GM19240 (cell line): ENCODE results near the gene OR8B8.
"Not testable (repeated sequence)": the region's sequence is repeated elsewhere in the genome, so short reads cannot be mapped to it uniquely, and the experiment has no call there.

Experiments
- DNase-seq: peaks from one replicate; pipeline ENCODE4 v3.0.0; 2011; ENCODE audit warnings: low spot score; ENCODE audit not compliant: insufficient read length

OR8B8 gene, protein sequence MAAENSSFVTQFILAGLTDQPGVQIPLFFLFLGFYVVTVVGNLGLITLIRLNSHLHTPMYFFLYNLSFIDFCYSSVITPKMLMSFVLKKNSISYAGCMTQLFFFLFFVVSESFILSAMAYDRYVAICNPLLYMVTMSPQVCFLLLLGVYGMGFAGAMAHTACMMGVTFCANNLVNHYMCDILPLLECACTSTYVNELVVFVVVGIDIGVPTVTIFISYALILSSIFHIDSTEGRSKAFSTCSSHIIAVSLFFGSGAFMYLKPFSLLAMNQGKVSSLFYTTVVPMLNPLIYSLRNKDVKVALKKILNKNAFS

DNA sequence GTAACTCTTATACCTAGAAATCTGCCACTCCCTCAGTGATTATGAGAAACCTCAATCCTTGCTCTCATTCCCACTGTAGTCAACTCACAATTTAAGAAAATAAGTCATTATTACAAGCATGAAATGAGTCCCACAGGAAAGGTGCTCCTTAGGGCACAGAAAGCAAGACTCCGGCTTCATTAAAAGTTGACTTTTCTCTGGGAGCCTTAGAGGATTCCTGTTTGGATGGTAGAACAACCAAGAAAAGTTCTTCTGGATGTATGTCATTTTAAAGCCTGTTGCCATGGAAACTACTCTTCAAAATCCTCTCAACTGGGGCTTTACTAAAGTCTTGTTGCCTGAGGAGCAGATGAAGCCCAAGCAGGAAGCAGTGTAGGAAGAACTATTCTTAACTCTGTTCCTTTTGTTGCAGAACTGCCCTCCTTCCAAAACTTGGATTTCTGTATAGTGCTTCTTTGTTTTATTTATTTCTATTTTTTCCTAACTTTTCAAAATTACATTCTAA, at the start of gene OR8B8:
Gene OR8B8, minus strand, starts transcription at position 51 of the 505 bp plus-strand sequence. CDS start 4,611 bp downstream, outside the sequence.
- DNase-seq = no peak

DNA sequence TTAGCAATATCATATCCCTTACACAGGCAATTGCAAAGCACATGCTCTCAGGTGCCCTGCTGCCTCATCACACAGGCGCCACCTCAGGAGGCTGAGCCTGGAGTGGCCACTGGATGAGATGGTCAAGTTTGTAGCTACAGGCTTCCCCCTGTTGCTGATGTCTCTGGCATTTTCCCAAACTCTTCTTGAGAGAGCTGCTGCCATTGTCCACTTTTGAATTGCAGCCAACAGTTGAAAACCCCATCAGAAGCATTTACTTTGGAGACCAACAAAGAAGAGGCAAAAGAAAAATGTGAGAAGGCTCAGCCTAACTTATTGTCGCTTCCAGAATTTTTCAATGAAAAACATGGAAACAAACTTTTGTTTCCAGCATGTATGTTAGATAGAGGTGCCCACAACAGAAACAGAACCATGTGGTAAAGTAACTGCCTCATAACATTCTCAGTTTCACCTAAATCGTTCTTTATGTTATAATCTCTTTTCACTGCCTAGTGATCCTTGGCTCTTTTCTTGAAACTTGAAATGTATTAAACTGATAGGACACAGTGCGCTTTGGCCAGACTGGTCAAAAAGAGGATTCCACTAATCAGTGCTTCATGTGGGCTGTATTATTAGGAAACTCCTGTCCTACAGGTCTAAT, 47.6 kb upstream of the OR8B8 start:
- DNase-seq = no peak

DNA sequence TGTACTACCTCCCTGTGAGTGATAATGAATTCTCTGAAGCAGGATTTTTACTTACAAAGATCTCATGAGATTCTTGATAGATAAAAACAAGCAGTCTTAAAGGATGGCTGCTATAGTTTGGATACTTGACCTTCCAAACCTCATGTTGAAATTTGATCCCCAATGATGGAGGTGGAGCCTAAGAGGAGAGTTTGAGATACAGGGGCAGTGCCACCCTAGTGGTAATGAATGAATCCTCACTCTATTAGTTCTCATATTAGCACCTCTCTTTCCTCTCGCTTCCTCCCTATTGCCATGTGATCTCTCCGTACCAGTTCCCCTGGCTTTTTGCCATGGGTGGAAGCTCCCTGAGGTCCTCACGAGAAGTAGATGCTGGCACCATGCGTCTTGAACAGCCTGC, 37.9 kb upstream of the OR8B8 start:
- DNase-seq = no peak

DNA sequence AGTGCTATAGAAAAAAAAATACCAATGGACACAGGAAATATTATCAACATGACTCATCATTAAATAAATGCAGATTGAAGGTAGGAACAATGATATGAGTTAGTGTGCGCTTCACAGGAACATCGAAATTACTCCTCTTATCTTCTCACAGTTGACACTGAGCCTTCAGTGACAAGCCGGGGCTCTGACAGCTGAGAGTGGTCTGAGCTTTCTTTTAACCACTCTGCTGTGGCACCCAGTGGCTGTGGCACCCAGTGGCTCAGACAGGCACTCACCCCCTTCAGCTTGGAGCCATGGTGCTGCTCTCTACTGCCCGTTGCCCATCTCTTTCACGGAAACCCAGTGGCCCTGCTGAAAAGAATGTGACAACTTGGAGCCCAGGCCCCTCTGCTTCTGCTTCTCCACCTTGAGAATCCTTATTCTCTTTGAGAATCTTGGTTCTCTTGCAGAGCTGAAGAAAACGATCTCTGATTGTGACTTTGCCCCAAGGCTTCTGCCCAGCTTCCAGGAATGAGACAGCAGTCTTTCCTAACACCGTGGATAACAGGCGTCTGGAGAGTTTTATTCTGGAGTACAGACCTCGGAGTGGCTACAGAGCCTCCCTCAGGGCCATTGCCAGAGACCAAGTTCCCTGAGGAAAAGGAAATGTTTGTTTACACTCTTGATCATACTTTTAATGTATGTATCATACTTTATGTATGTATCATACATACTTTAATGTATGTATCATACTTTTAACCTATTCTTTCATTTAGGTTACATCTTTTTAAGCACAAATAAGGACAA, 37.1 kb upstream of the OR8B8 start:
- DNase-seq = no peak

DNA sequence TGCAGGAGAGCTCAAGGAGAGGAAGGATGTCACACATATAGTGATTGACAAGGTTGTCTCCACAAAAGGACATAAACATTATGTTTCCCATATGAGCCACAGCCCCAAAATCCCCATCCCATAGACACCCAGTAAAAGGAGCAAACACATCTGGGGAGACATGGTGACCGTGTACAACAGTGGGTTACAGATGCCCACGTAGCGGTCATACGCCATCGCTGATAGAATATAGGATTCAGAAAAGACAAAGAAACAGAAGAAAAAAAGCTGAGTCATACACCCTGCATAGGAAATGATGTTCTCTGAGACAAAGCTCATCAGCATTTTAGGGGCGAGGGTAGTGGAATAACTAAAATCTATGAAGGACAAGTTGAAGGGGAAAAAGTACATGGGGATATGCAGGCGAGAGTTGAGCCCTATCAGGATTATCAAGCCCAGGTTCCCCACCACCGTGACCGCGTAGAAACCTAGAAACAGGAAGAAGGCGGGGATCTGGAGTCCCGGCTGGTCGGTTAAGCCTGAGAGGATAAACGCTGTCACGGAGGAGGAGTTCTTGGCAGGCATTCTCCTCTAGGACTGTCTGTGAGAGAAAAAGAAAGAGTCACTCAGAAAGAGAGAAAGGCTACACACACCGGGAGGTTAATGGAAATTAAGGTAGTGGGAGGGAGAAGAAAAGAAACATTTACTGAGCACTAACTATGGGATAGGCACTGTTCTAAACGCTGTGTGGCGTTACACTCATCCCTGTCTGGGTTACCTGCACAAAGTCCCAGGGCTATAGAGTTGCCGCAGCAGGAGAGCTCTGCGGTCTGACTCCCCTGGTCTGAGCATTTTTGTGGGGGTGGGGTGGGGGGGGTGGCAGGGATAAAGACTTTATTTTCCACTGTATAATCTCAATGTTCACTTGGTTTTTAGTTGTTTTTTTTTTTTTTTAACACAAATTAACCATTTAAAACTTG, 36.1 kb upstream of the OR8B8 start:
- no peak for DNase-seq

DNA sequence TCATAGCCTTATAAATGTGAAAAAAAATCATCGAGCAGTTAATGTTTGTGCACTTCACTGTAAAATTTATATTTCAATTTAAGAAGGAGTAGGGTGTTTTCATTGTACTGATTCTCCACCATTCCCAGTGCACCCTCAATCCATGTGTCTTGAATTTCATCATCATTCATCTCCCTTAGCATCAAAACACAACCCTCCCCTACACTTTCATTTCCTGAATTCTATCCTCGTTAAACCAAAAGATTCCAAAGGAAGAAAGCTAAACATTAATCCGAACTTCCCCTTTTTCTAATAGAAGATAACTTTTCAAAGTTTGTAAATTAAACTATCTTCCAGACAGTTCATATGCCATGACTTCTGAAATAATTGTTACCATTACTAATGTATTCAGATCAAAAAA, 34.1 kb upstream of the OR8B8 start:
- DNase-seq = no peak

DNA sequence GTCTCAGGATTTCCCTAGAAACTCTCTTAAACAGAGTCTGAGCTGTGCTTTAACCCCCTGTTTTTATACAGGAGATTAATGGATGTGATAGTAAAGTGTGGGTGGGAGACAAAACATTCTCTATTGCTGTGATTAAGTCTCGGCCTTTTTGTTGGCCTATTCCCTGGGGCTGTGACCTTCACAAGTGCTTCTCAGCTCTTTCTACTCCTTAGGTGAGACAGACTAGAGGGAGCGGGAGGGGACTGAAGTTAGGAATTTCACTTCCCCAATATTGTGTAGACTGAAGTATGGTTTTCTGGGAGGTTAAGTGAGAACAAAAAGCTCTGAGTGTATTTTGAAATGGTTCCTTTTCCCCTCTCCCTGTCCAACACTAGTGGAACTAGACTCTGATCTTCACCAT, 29.8 kb upstream of the OR8B8 start:
- no peak for DNase-seq

DNA sequence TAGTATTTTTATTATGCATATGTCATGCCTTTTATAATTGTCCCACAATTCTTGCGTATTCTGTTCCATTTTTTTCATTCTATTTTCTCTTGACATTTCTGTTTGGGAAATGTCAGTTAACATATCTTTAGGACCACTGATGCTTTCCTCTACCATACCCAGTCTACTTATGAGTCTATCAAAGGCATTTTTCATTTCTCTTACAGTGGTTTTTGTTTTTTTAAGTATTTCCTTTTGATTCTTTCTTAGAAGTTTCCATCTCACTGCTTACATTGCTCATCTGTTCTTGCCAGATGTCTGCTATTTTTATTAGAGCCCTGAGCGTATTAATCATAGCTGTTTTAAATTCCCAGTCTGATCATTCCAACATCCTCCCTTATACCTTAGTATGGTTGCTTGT, 29.3 kb upstream of the OR8B8 start:
- no peak for DNase-seq

DNA sequence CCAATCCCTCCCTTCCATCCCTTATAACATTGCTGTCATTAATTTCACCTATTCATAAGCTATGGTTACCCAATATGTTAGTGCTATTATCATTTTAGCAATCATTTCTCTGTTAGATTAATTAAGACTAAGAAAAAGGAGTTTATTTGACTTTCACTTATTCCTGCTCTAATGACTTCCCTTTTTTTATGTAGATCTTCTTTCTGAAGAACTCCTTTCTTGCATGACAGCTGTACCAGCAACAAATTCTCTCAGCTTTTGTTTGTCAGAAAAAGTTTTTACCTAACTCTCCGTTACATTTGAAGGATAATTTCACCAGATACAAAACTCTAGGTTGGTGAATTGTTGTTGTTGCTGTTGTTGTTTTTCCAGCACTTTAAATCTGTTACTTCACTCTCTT, 28.6 kb upstream of the OR8B8 start:
- no peak for DNase-seq

DNA sequence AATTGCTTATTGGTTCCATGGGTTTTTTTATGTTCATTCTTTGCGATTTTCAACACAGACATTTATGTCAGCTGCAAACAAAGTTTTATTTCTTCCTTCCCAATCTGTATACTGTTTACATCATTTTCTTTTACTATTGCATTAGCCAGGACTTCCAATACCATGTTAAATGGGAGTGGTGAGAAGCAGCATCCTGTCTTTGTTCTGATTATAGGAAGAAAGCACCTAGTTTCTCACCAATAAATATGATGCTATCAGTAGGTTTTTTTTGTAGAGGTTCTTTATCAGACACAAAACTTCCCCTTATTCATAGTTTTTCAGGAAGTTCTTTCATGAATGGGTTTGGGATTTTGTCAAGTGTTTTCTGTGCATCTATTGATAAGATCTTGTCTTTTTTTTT, 28.0 kb upstream of the OR8B8 start:
- no peak for DNase-seq

DNA sequence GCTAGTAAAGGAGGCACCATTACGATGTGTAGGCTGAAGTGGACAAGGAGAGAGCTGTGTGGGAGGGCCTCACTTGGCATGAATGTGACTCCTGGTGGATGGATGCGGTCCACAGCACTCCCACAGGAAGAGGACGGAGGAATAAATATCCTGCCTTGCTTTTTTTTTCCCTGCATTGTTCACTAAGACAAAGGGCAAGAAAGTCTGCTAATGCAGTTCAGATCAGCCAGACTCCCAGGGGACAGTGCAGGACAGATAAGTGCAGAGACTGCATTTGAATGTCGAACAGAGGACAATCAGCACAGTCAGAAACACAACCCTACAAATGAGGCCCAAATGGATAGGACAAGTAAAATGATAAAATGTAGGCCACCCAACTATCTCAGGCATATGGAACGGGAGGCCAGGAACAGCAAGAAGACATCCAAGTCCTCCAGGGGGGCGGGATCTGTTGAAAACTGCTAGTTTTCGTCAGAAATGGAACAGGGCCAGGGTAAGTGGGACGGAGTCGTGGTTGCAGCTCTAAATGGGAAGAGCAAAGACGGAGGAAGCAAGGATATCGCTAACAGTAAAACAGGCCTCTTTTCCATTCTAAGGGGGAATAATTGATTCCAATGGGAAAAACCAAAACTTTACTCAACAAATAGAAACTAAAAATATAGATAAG, 25.2 kb upstream of the OR8B8 start:
- DNase-seq = no peak

DNA sequence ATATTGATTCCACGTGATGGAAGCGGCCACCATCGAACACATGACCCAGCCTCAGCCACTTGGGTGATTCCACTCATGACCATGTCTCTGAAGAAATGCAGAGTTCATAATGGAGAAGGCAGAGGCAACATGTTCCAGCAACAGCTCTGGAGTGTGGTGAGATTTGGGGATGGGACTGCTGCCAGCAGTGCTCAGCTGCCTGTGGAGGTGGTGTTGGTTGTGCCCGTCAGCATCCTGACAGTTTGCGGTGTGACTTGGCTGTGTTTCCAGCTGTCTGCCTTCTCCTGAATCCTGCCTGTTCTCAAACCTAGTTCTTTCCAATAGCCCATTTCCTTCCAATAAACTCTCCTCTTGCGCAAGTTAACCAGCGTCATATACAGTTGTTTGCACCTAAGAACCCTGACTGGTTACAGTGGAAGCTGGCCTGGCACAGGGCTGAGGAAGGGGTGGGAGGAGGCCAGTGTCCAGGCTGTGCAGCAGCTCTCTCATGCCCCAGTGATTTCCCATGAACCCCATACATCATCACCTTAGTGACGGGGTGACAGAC, 22.0 kb upstream of the OR8B8 start:
- no peak for DNase-seq

DNA sequence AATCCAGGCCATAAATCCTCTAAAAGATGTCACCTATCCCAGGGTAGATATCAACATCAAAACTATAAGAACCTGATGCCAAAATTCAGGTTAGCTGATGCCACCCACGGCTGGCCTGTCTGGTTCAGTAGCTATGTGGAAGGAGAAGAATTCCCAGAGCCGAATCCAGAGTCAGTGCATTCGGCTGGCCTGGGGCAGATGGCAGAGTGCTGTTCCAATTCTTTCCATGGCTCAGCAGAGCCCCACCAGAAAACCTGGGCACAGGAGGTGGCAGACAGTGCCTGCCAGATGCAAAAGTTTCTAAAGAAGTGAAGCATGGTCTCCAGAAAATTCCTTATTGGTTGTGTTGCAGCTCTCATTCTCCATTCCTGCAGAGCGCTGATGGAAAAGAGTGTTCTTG, 19.9 kb upstream of the OR8B8 start:
- DNase-seq = no peak

DNA sequence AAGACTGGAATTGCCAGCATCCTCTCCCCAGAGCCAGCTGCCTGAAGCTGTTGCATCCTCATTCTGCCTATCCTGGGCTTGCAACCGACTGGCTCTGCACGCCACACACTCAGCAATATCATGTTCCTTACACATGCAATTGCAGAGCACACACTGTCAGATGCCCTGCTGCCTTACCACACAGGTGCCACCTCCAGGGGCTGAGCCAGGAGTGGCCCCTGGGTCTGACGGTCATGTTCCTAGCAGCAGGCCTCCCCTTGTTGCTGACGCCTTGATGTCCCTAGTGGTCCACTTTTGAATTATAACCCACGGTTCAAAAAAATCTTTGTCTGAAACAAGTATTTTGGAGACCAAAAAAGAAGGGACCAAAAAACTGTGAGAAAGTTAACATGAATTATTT, 18.5 kb upstream of the OR8B8 start:
- DNase-seq = no peak

DNA sequence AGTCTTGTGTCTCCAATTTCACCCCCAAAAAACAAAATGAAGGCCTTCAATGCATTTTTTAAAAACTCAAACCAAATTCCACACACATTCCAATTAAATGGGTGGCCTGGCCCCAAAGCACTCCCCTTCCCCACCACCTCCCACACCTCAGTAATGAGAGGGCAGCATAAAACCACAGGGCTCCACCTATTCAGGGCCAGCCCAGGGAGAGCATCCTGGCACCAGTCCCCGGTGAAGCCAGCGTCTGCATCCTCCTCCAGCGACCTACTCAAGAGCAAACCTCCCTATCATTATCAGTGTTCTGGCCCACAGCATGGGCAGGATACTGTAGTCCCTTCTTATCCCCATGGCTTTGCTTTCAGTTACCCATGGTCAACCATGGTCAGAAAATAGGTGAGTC, 17.8 kb upstream of the OR8B8 start:
- no peak for DNase-seq

DNA sequence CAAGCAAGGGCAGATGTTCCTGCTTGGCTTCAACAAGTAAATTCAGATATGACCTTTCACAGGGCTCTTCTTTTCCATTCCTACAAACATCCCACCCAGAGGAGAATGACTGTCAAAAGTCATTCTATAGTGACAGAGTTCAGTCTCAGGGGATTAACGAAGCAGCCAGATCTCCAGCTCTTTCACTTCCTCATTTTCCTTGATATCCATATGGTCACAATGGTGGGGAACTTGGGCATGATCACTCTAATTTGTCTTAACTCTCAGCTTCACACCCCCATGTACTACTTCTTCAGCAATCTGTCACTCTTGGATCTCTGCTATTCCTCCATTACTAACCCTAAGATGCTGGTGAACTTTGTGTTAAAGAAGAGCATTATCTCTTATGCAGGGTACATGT, 15.0 kb upstream of the OR8B8 start:
- DNase-seq = no peak

DNA sequence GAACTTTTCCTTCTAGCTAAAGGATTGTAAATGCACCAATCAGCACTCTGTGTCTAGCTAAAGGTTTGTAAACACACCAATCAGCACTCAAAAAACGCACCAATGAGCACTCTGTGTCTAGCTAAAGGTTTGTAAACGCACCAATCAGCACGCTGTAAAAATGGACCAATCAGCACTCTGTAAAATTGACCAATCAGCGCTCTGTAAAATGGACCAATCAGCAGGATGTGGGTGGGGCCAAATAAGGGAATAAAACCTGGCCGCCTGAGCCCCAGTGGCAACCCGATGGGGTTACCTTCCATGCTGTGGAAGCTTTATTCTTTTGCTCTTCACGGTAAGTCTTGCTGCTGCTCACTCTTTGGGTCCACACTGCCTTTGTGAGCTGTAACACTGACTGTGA, 13.9 kb upstream of the OR8B8 start:
- DNase-seq = not testable (repeated sequence)

DNA sequence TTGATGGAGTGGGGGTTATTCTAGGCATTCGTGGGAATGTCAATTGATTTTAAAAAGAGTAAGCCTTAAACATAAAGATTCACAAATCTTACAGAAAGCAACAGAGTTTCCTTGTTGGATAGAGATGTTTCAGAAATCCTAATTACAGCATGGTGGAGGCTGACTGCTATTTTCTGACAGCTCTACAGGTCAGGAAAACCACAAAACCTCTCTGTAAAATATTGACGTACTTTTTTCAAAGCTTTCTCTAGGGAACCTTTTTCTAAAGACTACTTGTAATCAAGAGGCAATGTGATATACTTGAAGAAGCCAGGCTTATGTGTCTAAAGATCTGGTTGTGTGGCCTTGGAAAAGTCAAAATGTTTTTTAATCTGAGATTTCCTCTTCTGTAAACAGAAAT, 9.1 kb upstream of the OR8B8 start:
- no peak for DNase-seq

DNA sequence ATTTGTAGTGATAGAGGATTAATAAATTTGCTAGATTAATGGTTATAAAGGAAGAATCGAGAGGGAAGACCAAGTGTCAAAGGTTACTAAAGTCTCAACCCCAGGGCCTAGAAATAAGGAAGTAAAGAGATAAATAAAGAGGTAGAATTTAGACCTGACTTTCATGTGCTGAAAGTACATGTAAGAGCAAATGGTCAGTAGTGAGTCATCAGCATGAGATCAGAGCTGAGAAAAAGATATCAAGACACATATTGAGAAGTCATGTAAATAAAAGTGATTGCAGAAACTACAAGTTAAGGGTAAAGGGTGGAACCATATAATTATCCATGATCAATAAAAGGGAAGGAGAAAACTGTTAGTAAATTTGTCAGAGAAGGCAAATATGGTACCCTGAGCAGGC, 1.4 kb upstream of the OR8B8 start:
- no peak for DNase-seq

DNA sequence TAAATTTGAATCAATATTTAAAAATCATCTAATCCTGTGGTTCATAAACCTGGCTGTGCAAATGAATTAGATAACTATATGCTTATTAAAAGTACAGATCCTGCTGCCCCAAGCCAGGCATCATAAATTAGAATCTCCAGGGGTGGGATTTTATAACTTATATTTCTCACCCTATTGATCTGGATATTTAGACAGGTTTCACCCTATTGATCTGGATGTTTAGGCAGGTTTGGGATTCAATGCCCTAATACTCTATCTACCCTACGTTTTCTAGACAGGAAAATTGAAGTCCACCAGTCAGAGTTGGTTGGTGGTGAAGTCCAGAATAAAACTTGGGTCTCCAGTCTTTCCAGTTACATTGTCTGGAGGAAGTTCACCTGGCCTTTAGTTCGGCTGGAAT, 2.6 kb downstream of the OR8B8 start:
- DNase-seq = no peak
